ENCODE results near the gene LYL1.
A peak's percentile ranks its signal among the peaks of the same experiment; 100 is the strongest.

LYL1 gene

DNA sequence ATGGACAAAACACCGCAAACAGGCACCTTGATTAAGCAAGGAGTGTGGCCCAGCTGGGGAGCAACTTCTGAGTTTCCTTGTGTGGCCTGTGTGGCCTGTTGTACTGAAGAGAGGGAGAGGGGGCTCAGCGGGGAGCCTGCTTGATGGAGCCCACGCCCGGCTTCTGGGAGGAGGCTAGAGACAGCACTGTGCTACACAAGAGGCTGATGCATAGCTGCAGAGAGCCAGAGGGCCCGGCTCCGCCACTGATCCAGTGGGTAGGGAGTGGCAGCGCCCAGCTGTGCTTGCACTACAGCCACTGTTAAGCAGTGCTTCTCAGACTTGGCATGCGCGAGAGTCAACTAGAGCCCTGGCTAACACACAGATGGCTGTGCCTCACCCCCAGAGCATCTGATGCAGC lies 19.0 kb downstream of the LYL1 start:
- TF ChIP-seq CTCF (IDR thresholded peaks at IDR 0.05; ENCODE audit: low read length, missing control alignments): no peak
- no peak overlapping the region for H3K4me3 ChIP-seq (replicated peaks; ENCODE audit: low read depth, low read length)

GRCh38 chr19:13083008-13083404 lies 19.7 kb downstream of the LYL1 start:
- TF ChIP-seq CTCF (IDR thresholded peaks at IDR 0.05; ENCODE audit: low read length, missing control alignments): no peak
- H3K4me3 ChIP-seq (replicated peaks; ENCODE audit: low read depth, low read length): no peak overlapping the region
- DNase-seq (ENCODE audit: low read depth): no peak

More for the DNA sequence above, 19.0 kb downstream of the LYL1 start:
- no peak for DNase-seq (ENCODE audit: low read depth)

DNA sequence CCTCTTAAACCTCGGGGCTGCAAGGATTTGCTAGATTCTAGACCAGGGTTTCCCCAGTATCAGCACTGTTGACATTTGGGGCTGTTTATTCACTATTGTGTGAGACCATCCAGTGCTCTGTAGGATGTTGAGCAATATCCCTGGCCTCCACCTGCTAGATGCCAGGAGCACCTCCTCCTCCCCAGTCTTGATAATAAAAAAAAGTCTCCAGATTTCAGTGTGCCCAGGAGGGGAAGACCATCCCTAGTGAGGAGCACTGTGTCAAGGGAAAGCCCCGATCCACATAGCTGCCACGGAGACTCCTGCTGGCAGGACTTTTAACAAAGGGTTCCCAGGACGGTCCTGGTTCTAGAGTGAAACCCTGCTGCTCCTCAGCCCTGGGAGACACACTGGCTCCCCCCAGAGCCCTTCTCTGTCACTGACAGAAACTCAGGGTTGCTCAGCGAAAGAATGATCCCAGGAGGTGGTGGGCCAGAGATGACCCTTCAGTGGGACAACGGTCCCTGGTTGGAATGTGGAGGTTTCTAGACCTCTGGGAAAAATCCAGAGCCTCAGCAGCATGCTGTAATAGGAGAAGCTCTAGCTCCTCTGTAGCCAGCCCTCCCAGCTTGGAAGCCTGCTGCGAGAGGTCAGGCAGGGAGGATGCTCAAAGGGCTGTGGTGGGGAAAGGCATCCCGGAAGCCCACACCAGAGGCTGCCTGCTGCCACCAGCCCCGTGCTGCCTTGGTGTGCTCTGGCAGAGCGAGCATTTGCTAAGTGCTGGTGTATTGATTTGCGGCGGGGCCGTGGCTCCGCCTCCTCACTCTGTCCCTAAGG lies 20.3 kb downstream of the LYL1 start:
- no peak overlapping the region for H3K4me3 ChIP-seq (replicated peaks; ENCODE audit: low read depth, low read length)
- peak; percentile 44 for TF ChIP-seq CTCF (IDR thresholded peaks at IDR 0.05; ENCODE audit: low read length, missing control alignments)
- DNase-seq (ENCODE audit: low read depth): peak; percentile 58

- H3K4me3 ChIP-seq (replicated peaks; ENCODE audit: low read depth, low read length): no peak overlapping the region
- TF ChIP-seq CTCF (IDR thresholded peaks at IDR 0.05; ENCODE audit: low read length, missing control alignments): no peak
- peak; percentile 42 for DNase-seq (ENCODE audit: low read depth)
Observed at GRCh38 chr19:13079542-13079986, 23.1 kb downstream of the LYL1 start.

DNA sequence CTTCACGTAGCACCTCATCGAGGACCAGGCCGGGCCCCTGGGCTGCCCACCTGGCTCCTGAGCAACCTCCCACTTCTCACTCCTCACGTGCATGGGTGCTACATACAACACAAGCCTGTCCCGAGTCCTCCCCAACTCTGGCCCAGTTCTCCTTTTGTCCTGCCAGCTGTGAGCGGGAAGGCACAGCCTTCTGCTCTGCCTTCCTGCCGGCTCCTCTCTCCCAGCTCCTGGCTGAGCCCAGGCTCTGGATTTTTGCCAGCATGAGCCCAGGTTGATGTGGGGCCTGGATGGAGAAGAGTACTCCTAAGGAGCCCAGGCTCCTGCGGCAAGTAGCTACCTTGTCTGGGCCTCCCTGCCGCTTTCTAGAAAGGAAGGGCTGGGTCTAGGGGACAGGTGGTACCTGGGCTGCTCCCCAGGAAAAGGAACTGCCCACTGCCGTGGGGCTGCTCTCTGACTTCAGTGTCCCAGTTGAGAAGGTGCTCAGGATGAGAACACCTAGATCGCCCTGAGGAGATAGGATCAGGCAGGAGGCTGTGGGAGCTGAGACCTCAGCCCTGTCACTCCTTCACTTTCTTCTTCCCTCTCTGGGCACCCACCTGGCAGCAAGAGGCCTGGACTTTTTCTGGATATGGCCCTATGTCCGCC lies 23.6 kb downstream of the LYL1 start:
- H3K4me3 ChIP-seq (replicated peaks; ENCODE audit: low read depth, low read length): no peak overlapping the region
- no peak for TF ChIP-seq CTCF (IDR thresholded peaks at IDR 0.05; ENCODE audit: low read length, missing control alignments)
- no peak for DNase-seq (ENCODE audit: low read depth)

DNA sequence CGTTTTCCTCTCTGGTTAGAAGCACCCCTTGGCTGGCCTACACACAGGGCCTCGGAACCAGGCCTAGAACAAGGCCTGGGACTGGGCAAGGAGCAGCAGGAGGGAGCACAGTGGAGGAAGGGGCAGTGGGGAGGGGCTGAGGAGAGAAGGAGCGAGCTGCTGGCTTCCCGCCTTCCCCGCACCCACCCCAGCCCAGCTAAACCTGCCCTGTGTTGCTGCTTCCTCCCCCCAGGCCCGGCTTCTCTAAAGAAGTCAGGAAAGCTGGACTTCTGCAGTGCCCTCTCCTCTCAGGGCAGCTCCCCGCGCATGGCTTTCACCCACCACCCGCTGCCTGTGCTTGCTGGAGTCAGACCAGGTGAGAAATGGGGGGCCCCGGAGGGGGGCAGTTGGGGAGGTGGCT lies 24.3 kb downstream of the LYL1 start:
- no peak overlapping the region for H3K4me3 ChIP-seq (replicated peaks; ENCODE audit: low read depth, low read length)
- no peak for TF ChIP-seq CTCF (IDR thresholded peaks at IDR 0.05; ENCODE audit: low read length, missing control alignments)
- no peak for DNase-seq (ENCODE audit: low read depth)

Data from fibroblast of pulmonary artery (primary cell).